Natural killer cell (primary cell): ENCODE data around the gene OR11G2. TPM values are rescaled to one million over a fixed set of nuclear protein-coding genes. Genes with fewer than 3 reads are reported as not detected.
"Not testable (repeated sequence)": the region's sequence is repeated elsewhere in the genome, so short reads cannot be mapped to it uniquely, and the experiment has no call there.

Source experiments
- ATAC-seq, 3 donors: fragments of 150-1000 bp in 2 of 3; fragments of 200-7000 bp in 1 of 3; cut with Tn5 transposase; 1 replicate in 1 of 3; 2 replicates in 2 of 3; pipeline ENCODE4 v1.10.0; 2021; ENCODE audit warnings: mild to moderate bottlenecking in 2 of 3, moderate library complexity in 2 of 3
- DNase-seq, 2 donors: peaks; one replicate each; pipeline versions ENCODE4 v3.0.0 to v3.0.0-alpha.2; 2013 to 2021; ENCODE audit warnings: mixed read lengths in 1 of 2
- H3K27ac ChIP-seq: one replicate; pipeline ENCODE4 v1.5.1; 2013; ENCODE audit warnings: mild to moderate bottlenecking, low read length
- H3K27me3 ChIP-seq: one replicate; pipeline ENCODE4 v1.6.1; 2013; ENCODE audit warnings: low read length; ENCODE audit not compliant: control insufficient read depth, insufficient read depth
- H3K36me3 ChIP-seq: one replicate; pipeline ENCODE4 v1.6.1; 2013; ENCODE audit warnings: low read length; ENCODE audit not compliant: control insufficient read depth, insufficient read depth
- H3K4me1 ChIP-seq: one replicate; pipeline ENCODE4 v1.6.1; 2013; ENCODE audit warnings: low read length; ENCODE audit not compliant: control insufficient read depth, insufficient read depth
- H3K4me3 ChIP-seq: one replicate; pipeline ENCODE4 v1.5.1; 2013; ENCODE audit warnings: low read length
- H3K9me3 ChIP-seq: one replicate; pipeline ENCODE4 v1.6.1; 2013; ENCODE audit warnings: low read length; ENCODE audit not compliant: control insufficient read depth, insufficient read depth
- H3K27ac Mint-ChIP-seq, 2 donors: one replicate each; pipeline ENCODE4 v1.8.0; 2022; ENCODE audit warnings: mild to moderate bottlenecking in 2 of 2, mixed read lengths in 2 of 2, moderate library complexity in 1 of 2
- H3K27me3 Mint-ChIP-seq, 2 donors: one replicate each; pipeline ENCODE4 v1.8.0; 2022; ENCODE audit warnings: low read depth in 2 of 2, mixed read lengths in 2 of 2
- H3K36me3 Mint-ChIP-seq: one replicate; pipeline ENCODE4 v1.8.0; 2022; ENCODE audit warnings: mixed read lengths
- H3K4me1 Mint-ChIP-seq, 2 donors: one replicate each; pipeline ENCODE4 v1.8.0; 2022; ENCODE audit warnings: mixed read lengths in 2 of 2
- H3K4me3 Mint-ChIP-seq: one replicate; pipeline ENCODE4 v1.8.0; 2022; ENCODE audit warnings: mild to moderate bottlenecking, moderate library complexity, mixed read lengths
- H3K9me3 Mint-ChIP-seq, 2 donors: one replicate each; pipeline ENCODE4 v1.8.0; 2022; ENCODE audit warnings: mixed read lengths in 2 of 2
- CTCF ChIP-seq: fragments of 200-600 bp; IDR thresholded peaks from one replicate; pipeline ENCODE4 v1.8.0; 2022; ENCODE audit warnings: antibody characterized with exemption
- WGBS: methylation state at CpG from one replicate; pipeline ENCODE4 v1.1.7; 2013; ENCODE audit warnings: missing lambda C conversion rate; ENCODE audit not compliant: insufficient coverage; 5-methylcytosine and 5-hydroxymethylcytosine counted together
- intact Hi-C: fragments of 100-400 bp; cut with micrococcal nuclease; formaldehyde crosslinking; loops from one replicate; pipeline ENCODE4 v1.14.2; 2022
- total RNA-seq, 4 donors: library from RNA; stranded (reverse); fragments of 120-200 nt in 1 of 4; gene quantifications; one replicate each; pipeline versions ENCODE4 v1.2.3 to v1.2.4, GENCODE V29; 2013 to 2022

OR11G2 gene
- total RNA-seq, 3 donors from 2014 or later (not counting 1 experiment from before 2014, with no cell fraction given): not detected

- DNase-seq (no peak), ATAC-seq (no peak)
- no peaks in the 10 kb centered on the region for H3K9me3 ChIP-seq
- Mint-ChIP-seq H3K27ac (no peak overlapping the region), H3K27me3 (peaks cover 0 to 8% of the 10 kb centered on the region in 2 donors), H3K36me3 (no peaks in the 10 kb centered on the region), H3K4me3 (no peak overlapping the region), H3K4me1 (no peaks in the 10 kb centered on the region), H3K9me3 (peaks cover 0 to 7% of the 10 kb centered on the region in 2 donors)
- 100% methylated on average over 2 of the region's 2 CpGs for WGBS
- no peak for TF ChIP-seq CTCF
- no peaks in the 10 kb centered on the region for H3K4me1 ChIP-seq
- no peak overlapping the region for H3K4me3 ChIP-seq
- no peaks in the 10 kb centered on the region for H3K36me3 ChIP-seq
- H3K27me3 ChIP-seq: no peaks in the 10 kb centered on the region
- no peak overlapping the region for H3K27ac ChIP-seq
- intact Hi-C loops: no loop called here
Measured at GRCh38 chr14:20209595-20209994, 18.9 kb downstream of the OR11G2 start.

GRCh38 chr14:20212406-20212805 lies 21.7 kb downstream of the OR11G2 start:
- H3K9me3 Mint-ChIP-seq, H3K36me3 Mint-ChIP-seq, H3K4me3 ChIP-seq, H3K4me1 Mint-ChIP-seq, H3K27ac Mint-ChIP-seq, H3K27me3 ChIP-seq, H3K27ac ChIP-seq, intact Hi-C loops, H3K4me1 ChIP-seq, H3K4me3 Mint-ChIP-seq, H3K36me3 ChIP-seq, ATAC-seq, H3K27me3 Mint-ChIP-seq, DNase-seq, H3K9me3 ChIP-seq: not testable (repeated sequence)
- WGBS: 95% methylated on average over 13 of the region's 28 CpGs

GRCh38 chr14:20215196-20215595 lies 24.5 kb downstream of the OR11G2 start:
- intact Hi-C loops: no loop called here
- H3K27me3 ChIP-seq: no peaks in the 10 kb centered on the region
- no peaks in the 10 kb centered on the region for H3K36me3 ChIP-seq
- TF ChIP-seq CTCF: no peak
- H3K36me3 Mint-ChIP-seq: no peaks in the 10 kb centered on the region
- no peaks in the 10 kb centered on the region for H3K4me1 Mint-ChIP-seq
- no peak overlapping the region for H3K4me3 Mint-ChIP-seq
- H3K9me3 ChIP-seq: no peaks in the 10 kb centered on the region
- H3K27ac Mint-ChIP-seq: no peak overlapping the region
- 92% methylated on average over 2 of the region's 2 CpGs for WGBS
- H3K4me1 ChIP-seq: no peaks in the 10 kb centered on the region
- ATAC-seq (no peak), DNase-seq (no peak)
- no peak overlapping the region for H3K4me3 ChIP-seq
- H3K27me3 Mint-ChIP-seq: no peaks in the 10 kb centered on the region
- H3K27ac ChIP-seq: no peak overlapping the region
- H3K9me3 Mint-ChIP-seq: peaks cover 0 to 7% of the 10 kb centered on the region in 2 donors

- Histone ChIP-seq H3K27me3 (no peaks in the 10 kb centered on the region), H3K27ac (no peak overlapping the region), H3K4me3 (no peak overlapping the region), H3K9me3 (no peaks in the 10 kb centered on the region), H3K36me3 (no peaks in the 10 kb centered on the region), H3K4me1 (no peaks in the 10 kb centered on the region)
- 47% methylated on average over 4 of the region's 4 CpGs for WGBS
- ATAC-seq (no peak), DNase-seq (no peak)
- intact Hi-C loops: no loop called here
- Mint-ChIP-seq H3K27ac (no peak overlapping the region), H3K9me3 (no peaks in the 10 kb centered on the region), H3K36me3 (no peaks in the 10 kb centered on the region), H3K4me3 (no peak overlapping the region), H3K27me3 (no peaks in the 10 kb centered on the region), H3K4me1 (no peaks in the 10 kb centered on the region)
- TF ChIP-seq CTCF: no peak
Measured at GRCh38 chr14:20219033-20219432, 28.3 kb downstream of the OR11G2 start.
